Measurements from ENCODE around the gene PARD3B. TPM values are rescaled to one million over a fixed set of nuclear protein-coding genes. Genes with fewer than 3 reads are reported as not detected.
"Not testable (repeated sequence)": the region's sequence is repeated elsewhere in the genome, so short reads cannot be mapped to it uniquely, and the experiment has no call there.

Gene PARD3B
- total RNA-seq, 2 experiments from 2014 or later: 0.06 to 0.23 TPM

GRCh38 chr2:205197468-205198139 is 652.3 kb downstream of the PARD3B start:
- ChIA-PET POLR2A (no interaction called here), CTCF (no interaction called here)

GRCh38 chr2:205198140-205198525 is 652.9 kb downstream of the PARD3B start:
- ChIA-PET CTCF (no interaction called here), POLR2A (no interaction called here)

GRCh38 chr2:205199165-205199850 is 654.0 kb downstream of the PARD3B start:
- POLR2A ChIA-PET: no interaction called here

GRCh38 chr2:205210494-205210893 is 665.2 kb downstream of the PARD3B start:
- POLR2A ChIA-PET: no interaction called here
- CTCF ChIA-PET: interaction anchor here (0.6 kb wide), 1 partner anchor 19 kb away, joined by 3 read pairs; no protein-coding TSS in a partner anchor

More at GRCh38 chr2:205199165-205199850, 654.0 kb downstream of the PARD3B start:
- CTCF ChIA-PET: no interaction called here

- ChIA-PET POLR2A (no interaction called here), CTCF (no interaction called here)
These were observed 667.1 kb downstream of the PARD3B start for GRCh38 chr2:205212357-205212756.

GRCh38 chr2:205216092-205216491 is 670.8 kb downstream of the PARD3B start:
- POLR2A ChIA-PET: no interaction called here
- CTCF ChIA-PET: no interaction called here

- POLR2A ChIA-PET: no interaction called here
These were observed 671.3 kb downstream of the PARD3B start for GRCh38 chr2:205216580-205216979.

GRCh38 chr2:205217004-205217403 is 671.7 kb downstream of the PARD3B start:
- POLR2A ChIA-PET: no interaction called here

More at GRCh38 chr2:205216580-205216979, 671.3 kb downstream of the PARD3B start:
- CTCF ChIA-PET: no interaction called here

GRCh38 chr2:205218056-205218455 is 672.8 kb downstream of the PARD3B start:
- ChIA-PET CTCF (no interaction called here), POLR2A (no interaction called here)

More at GRCh38 chr2:205217004-205217403, 671.7 kb downstream of the PARD3B start:
- CTCF ChIA-PET: no interaction called here

GRCh38 chr2:205218816-205219215 is 673.5 kb downstream of the PARD3B start:
- CTCF ChIA-PET: interaction anchor here (0.7 kb wide), 1 partner anchor 461 kb away, joined by 3 read pairs; no protein-coding TSS in a partner anchor
- POLR2A ChIA-PET: not testable (repeated sequence)

- ChIA-PET CTCF (no interaction called here), POLR2A (no interaction called here)
These were observed 675.3 kb downstream of the PARD3B start for GRCh38 chr2:205220559-205220958.

GRCh38 chr2:205232086-205232485 is 686.8 kb downstream of the PARD3B start:
- ChIA-PET CTCF (no interaction called here), POLR2A (no interaction called here)

GRCh38 chr2:205235434-205235833 is 690.2 kb downstream of the PARD3B start:
- ChIA-PET POLR2A (no interaction called here), CTCF (no interaction called here)

GRCh38 chr2:205237524-205237923 is 692.2 kb downstream of the PARD3B start:
- POLR2A ChIA-PET: no interaction called here
- CTCF ChIA-PET: no interaction called here

- ChIA-PET POLR2A (no interaction called here), CTCF (no interaction called here)
These were observed 699.7 kb downstream of the PARD3B start for GRCh38 chr2:205245001-205245400.

GRCh38 chr2:205245652-205246051 is 700.4 kb downstream of the PARD3B start:
- ChIA-PET POLR2A (no interaction called here), CTCF (no interaction called here)

GRCh38 chr2:205259121-205259520 is 713.8 kb downstream of the PARD3B start:
- ChIA-PET CTCF (no interaction called here), POLR2A (no interaction called here)

- ChIA-PET CTCF (interaction anchor here (0.6 kb wide), 1 partner anchor 49 kb away, joined by 4 read pairs; no protein-coding TSS in a partner anchor), POLR2A (no interaction called here)
These were observed 716.3 kb downstream of the PARD3B start for GRCh38 chr2:205261516-205262020.

- ChIA-PET POLR2A (no interaction called here), CTCF (no interaction called here)
These were observed 722.0 kb downstream of the PARD3B start for GRCh38 chr2:205267323-205267722.

- CTCF ChIA-PET: no interaction called here
- POLR2A ChIA-PET: no interaction called here
These were observed 725.4 kb downstream of the PARD3B start for GRCh38 chr2:205270689-205271088.

GRCh38 chr2:205273148-205273547 is 727.9 kb downstream of the PARD3B start:
- ChIA-PET POLR2A (no interaction called here), CTCF (interaction anchor here (1.4 kb wide), 1 partner anchor 26 kb away, joined by 3 read pairs; no protein-coding TSS in a partner anchor)
